ENCODE data around the gene SCYGR2. TPM values are rescaled to one million over a fixed set of nuclear protein-coding genes. Genes with fewer than 3 reads are reported as not detected.

Gene SCYGR2
- total RNA-seq, 1 experiment from 2014 or later, result not detected

- Histone ChIP-seq H3K9me2 (ENCODE audit: insufficient read depth) (no peaks in the 10 kb centered on the region), H3K4me2 (ENCODE audit: low read length) (no peak overlapping the region), H3K4me3 (replicated peaks in 1 of 2; ENCODE audit: low read depth in 1 of 2, low read length in 2 of 2) (no peak overlapping the region), H2AFZ (ENCODE audit: low read depth, low read length, poor library complexity, severe bottlenecking) (no peak overlapping the region), H3K27ac (ENCODE audit: low read depth, low read length) (no peak overlapping the region), H3K9me3 (ENCODE audit: control insufficient read depth in 1 of 2, insufficient read depth in 1 of 2, low read depth in 1 of 2, low read length in 2 of 2) (no peaks in the 10 kb centered on the region), H3K36me3 (ENCODE audit: control insufficient read depth in 1 of 2, insufficient read depth in 2 of 2, low read length in 2 of 2) (no peaks in the 10 kb centered on the region), H4K20me1 (ENCODE audit: insufficient read depth) (no peaks in the 10 kb centered on the region), H3K79me2 (ENCODE audit: insufficient read depth, low read length) (no peaks in the 10 kb centered on the region), H3K4me1 (ENCODE audit: control insufficient read depth in 1 of 2, insufficient read depth in 2 of 2, low read length in 2 of 2) (no peaks in the 10 kb centered on the region), H3K9ac (ENCODE audit: low read length) (no peak overlapping the region), H3K27me3 (ENCODE audit: insufficient read depth, low read length) (no peaks in the 10 kb centered on the region)
- no peak for ATAC-seq
- ChIA-PET CTCF (no interaction called here), RAD21 (ENCODE audit: low non-redundant PET in 1 of 2, low total read pairs in 2 of 2, uncharacterized antibody in 2 of 2, unreplicated experiment in 2 of 2) (no interaction called here), POLR2A (no interaction called here)
- intact Hi-C loops (cut with micrococcal nuclease), result no loop called here
- no TSS peak for BruUV-seq (replicated peaks)
- no peak for DNase-seq (ENCODE audit: low read depth, low spot score)
- TF ChIP-seq RAD21 (IDR thresholded peaks at IDR 0.05; ENCODE audit: low read depth), result peak; percentile 40; the same call in 1 of the 2 replicates
- TF ChIP-seq POLR2A (IDR thresholded peaks at IDR 0.05; ENCODE audit: borderline replicate concordance, extremely low read depth, insufficient read depth, insufficient read length), result no peak
- no peak for TF ChIP-seq SIN3A (IDR thresholded peaks at IDR 0.05; ENCODE audit: low read depth)
Measured at GRCh38 chr2:227578642-227579041, 20.1 kb upstream of the SCYGR2 start.

- intact Hi-C loops (cut with micrococcal nuclease), result no loop called here
- no peak overlapping the region for H3K4me3 ChIP-seq (replicated peaks in 1 of 2; ENCODE audit: low read depth in 1 of 2, low read length in 2 of 2)
- H3K4me2 ChIP-seq (ENCODE audit: low read length), result no peak overlapping the region
- H3K27me3 ChIP-seq (ENCODE audit: insufficient read depth, low read length), result no peaks in the 10 kb centered on the region
- H3K9me3 ChIP-seq (ENCODE audit: control insufficient read depth in 1 of 2, insufficient read depth in 1 of 2, low read depth in 1 of 2, low read length in 2 of 2), result no peaks in the 10 kb centered on the region
- no peaks in the 10 kb centered on the region for H4K20me1 ChIP-seq (ENCODE audit: insufficient read depth)
- no peak overlapping the region for H2AFZ ChIP-seq (ENCODE audit: low read depth, low read length, poor library complexity, severe bottlenecking)
- H3K9me2 ChIP-seq (ENCODE audit: insufficient read depth), result no peaks in the 10 kb centered on the region
- H3K9ac ChIP-seq (ENCODE audit: low read length), result no peak overlapping the region
- ATAC-seq, result no peak
- DNase-seq (ENCODE audit: low read depth, low spot score), result no peak
- ChIA-PET RAD21 (ENCODE audit: low non-redundant PET in 1 of 2, low total read pairs in 2 of 2, uncharacterized antibody in 2 of 2, unreplicated experiment in 2 of 2) (no interaction called here), POLR2A (no interaction called here), CTCF (no interaction called here)
- no peaks in the 10 kb centered on the region for H3K79me2 ChIP-seq (ENCODE audit: insufficient read depth, low read length)
- no peaks in the 10 kb centered on the region for H3K4me1 ChIP-seq (ENCODE audit: control insufficient read depth in 1 of 2, insufficient read depth in 2 of 2, low read length in 2 of 2)
- BruUV-seq (replicated peaks), result no TSS peak
- no peaks in the 10 kb centered on the region for H3K36me3 ChIP-seq (ENCODE audit: control insufficient read depth in 1 of 2, insufficient read depth in 2 of 2, low read length in 2 of 2)
- no peak overlapping the region for H3K27ac ChIP-seq (ENCODE audit: low read depth, low read length)
- TF ChIP-seq SRF (IDR thresholded peaks at IDR 0.05; ENCODE audit: low read depth) (no peak), TCF7L2 (IDR thresholded peaks at IDR 0.05; ENCODE audit: borderline replicate concordance, extremely low read depth, insufficient read depth, insufficient read length) (no peak), POLR2AphosphoS5 (IDR thresholded peaks at IDR 0.05; ENCODE audit: low read depth, low read length) (no peak), MAX (IDR thresholded peaks at IDR 0.05) (no peak), ZFX (IDR thresholded peaks at IDR 0.05) (no peak), SP1 (IDR thresholded peaks at IDR 0.05; ENCODE audit: low read depth) (no peak), ZNF274 (IDR thresholded peaks at IDR 0.05; ENCODE audit: low read depth, low read length) (no peak), YY1 (IDR thresholded peaks at IDR 0.05; ENCODE audit: extremely low read depth, insufficient replicate concordance, low read depth, low read length) (no peak), CBX3 (IDR thresholded peaks at IDR 0.05; ENCODE audit: low read depth) (no peak), EZH2phosphoT487 (IDR thresholded peaks at IDR 0.05; ENCODE audit: borderline replicate concordance) (no peak), ELF1 (IDR thresholded peaks at IDR 0.05; ENCODE audit: borderline replicate concordance, low read depth) (no peak), ATF3 (IDR thresholded peaks at IDR 0.05) (no peak), FOSL1 (IDR thresholded peaks at IDR 0.05; ENCODE audit: low read depth) (no peak), EZH2 (IDR thresholded peaks at IDR 0.05) (no peak), CEBPB (IDR thresholded peaks at IDR 0.05; ENCODE audit: low read depth) (no peak)
- TF ChIP-seq, protein P1, sequence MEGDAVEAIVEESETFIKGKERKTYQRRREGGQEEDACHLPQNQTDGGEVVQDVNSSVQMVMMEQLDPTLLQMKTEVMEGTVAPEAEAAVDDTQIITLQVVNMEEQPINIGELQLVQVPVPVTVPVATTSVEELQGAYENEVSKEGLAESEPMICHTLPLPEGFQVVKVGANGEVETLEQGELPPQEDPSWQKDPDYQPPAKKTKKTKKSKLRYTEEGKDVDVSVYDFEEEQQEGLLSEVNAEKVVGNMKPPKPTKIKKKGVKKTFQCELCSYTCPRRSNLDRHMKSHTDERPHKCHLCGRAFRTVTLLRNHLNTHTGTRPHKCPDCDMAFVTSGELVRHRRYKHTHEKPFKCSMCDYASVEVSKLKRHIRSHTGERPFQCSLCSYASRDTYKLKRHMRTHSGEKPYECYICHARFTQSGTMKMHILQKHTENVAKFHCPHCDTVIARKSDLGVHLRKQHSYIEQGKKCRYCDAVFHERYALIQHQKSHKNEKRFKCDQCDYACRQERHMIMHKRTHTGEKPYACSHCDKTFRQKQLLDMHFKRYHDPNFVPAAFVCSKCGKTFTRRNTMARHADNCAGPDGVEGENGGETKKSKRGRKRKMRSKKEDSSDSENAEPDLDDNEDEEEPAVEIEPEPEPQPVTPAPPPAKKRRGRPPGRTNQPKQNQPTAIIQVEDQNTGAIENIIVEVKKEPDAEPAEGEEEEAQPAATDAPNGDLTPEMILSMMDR (IDR thresholded peaks at IDR 0.05 in 2 of 3, conservative IDR thresholded peaks at IDR 0.05 in 1 of 3; ENCODE audit: borderline replicate concordance in 1 of 3, insufficient read depth in 1 of 3, low read depth in 2 of 3, low read length in 2 of 3), result no peak
- TF ChIP-seq, protein P2, sequence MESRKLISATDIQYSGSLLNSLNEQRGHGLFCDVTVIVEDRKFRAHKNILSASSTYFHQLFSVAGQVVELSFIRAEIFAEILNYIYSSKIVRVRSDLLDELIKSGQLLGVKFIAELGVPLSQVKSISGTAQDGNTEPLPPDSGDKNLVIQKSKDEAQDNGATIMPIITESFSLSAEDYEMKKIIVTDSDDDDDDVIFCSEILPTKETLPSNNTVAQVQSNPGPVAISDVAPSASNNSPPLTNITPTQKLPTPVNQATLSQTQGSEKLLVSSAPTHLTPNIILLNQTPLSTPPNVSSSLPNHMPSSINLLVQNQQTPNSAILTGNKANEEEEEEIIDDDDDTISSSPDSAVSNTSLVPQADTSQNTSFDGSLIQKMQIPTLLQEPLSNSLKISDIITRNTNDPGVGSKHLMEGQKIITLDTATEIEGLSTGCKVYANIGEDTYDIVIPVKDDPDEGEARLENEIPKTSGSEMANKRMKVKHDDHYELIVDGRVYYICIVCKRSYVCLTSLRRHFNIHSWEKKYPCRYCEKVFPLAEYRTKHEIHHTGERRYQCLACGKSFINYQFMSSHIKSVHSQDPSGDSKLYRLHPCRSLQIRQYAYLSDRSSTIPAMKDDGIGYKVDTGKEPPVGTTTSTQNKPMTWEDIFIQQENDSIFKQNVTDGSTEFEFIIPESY (IDR thresholded peaks at IDR 0.05; ENCODE audit: extremely low read depth, insufficient replicate concordance, low read length), result no peak
Measured at GRCh38 chr2:227579791-227580190, 18.9 kb upstream of the SCYGR2 start.
